A549 (cell line): Measurements from ENCODE around the gene PLEKHN1. TPM values are rescaled to one million over a fixed set of nuclear protein-coding genes. Genes with fewer than 3 reads are reported as not detected.

Experiments
- ATAC-seq, 2 experiments: fragments of 200-7000 bp in 1 of 2; fragments of >200 bp in 1 of 2; cut with Nextera tagmentation in 1 of 2; cut with Tn5 transposase in 1 of 2; 3 replicates each; pipeline versions ENCODE4 v1.8.0 to v1.9.1; 2018 to 2020; ENCODE audit warnings: mild to moderate bottlenecking in 1 of 2, moderate library complexity in 1 of 2
- CTCF ChIA-PET: fragments of 300-600 bp; sonication (Branson Sonifier 250); formaldehyde crosslinking; extraction: SDS; loops from one replicate; lab custom pipeline; 2021; ENCODE audit warnings: antibody characterized with exemption, inconsistent platforms; lab: Yijun Ruan, JAX
- POLR2A ChIA-PET: fragments of 350-600 bp; formaldehyde crosslinking; extraction: SDS; loops from one replicate; lab custom pipeline; 2021; ENCODE audit warnings: antibody characterized with exemption, inconsistent platforms; lab: Yijun Ruan, JAX
- DNase-seq, 2 experiments: peaks; one replicate each; pipeline versions ENCODE4 v3.0.0 to v3.0.0-alpha.2; 2011 to 2016; ENCODE audit warnings: low read depth in 1 of 2, low spot score in 1 of 2
- FAIRE-seq: peaks from 2 replicates; lab custom pipeline; 2011; peaks lifted over from hg19 to GRCh38; lab: Jason Lieb, UNC
- H3K27ac ChIP-seq, 2 experiments: fragments of >200 bp; sonication (Bioruptor Twin); formaldehyde crosslinking; 3 replicates each; pipeline ENCODE4 v1.5.1; 2016 to 2017
- H3K4me1 ChIP-seq: fragments of >200 bp; sonication (Bioruptor Twin); formaldehyde crosslinking; 3 replicates; pipeline ENCODE4 v1.6.1; 2016
- H3K4me2 ChIP-seq: fragments of >200 bp; sonication (Bioruptor Twin); formaldehyde crosslinking; 3 replicates; pipeline ENCODE4 v1.6.1; 2016
- H3K4me3 ChIP-seq: fragments of >200 bp; sonication (Bioruptor Twin); formaldehyde crosslinking; 3 replicates; pipeline ENCODE4 v1.5.1; 2016
- H3K9me3 ChIP-seq: fragments of >200 bp; sonication (Bioruptor Twin); formaldehyde crosslinking; 3 replicates; pipeline ENCODE4 v1.6.1; 2016
- ATOH8 ChIP-seq: fragments of 250-450 bp; sonication (Bioruptor Pico); IDR thresholded peaks from 2 replicates; pipeline ENCODE4 v1.5.0; 2020; ENCODE audit warnings: low read depth, mild to moderate bottlenecking, moderate library complexity
- CHD4 ChIP-seq: fragments of 200-600 bp; sonication (generic); IDR thresholded peaks from 2 replicates; pipeline ENCODE4 v1.6.1; 2016; ENCODE audit warnings: antibody characterized with exemption, mild to moderate bottlenecking, borderline replicate concordance
- CTCF ChIP-seq: fragments of >200 bp; sonication (Bioruptor Twin); formaldehyde crosslinking; IDR thresholded peaks from 3 replicates; pipeline ENCODE4 v1.5.1; 2016
- E2F6 ChIP-seq: IDR thresholded peaks from 2 replicates; pipeline ENCODE4 v1.6.1; 2012; ENCODE audit warnings: low read depth, borderline replicate concordance
- ESRRA ChIP-seq: fragments of 150-350 bp; IDR thresholded peaks from 2 replicates; pipeline ENCODE4 v1.6.1; 2014; ENCODE audit warnings: mild to moderate bottlenecking, low read length, borderline replicate concordance
- HOXA7 ChIP-seq: fragments of 250-450 bp; sonication (Bioruptor Pico); IDR thresholded peaks from 2 replicates; pipeline ENCODE4 v1.5.0; 2020; ENCODE audit warnings: mild to moderate bottlenecking, moderate library complexity
- JUN ChIP-seq, 2 experiments: fragments of >200 bp; sonication (Bioruptor Twin); formaldehyde crosslinking; IDR thresholded peaks; 2 replicates in 1 of 2; 3 replicates in 1 of 2; pipeline ENCODE4 v1.6.1; 2016 to 2017
- KDM5A ChIP-seq: fragments of 200-600 bp; sonication (generic); IDR thresholded peaks from 2 replicates; pipeline ENCODE4 v1.6.1; 2016; ENCODE audit warnings: antibody characterized with exemption, mild to moderate bottlenecking
- MAFK ChIP-seq: fragments of 450-650 bp; IDR thresholded peaks from 2 replicates; pipeline ENCODE4 v1.6.1; 2014; ENCODE audit not compliant: partially characterized antibody
- MAX ChIP-seq: IDR thresholded peaks from 2 replicates; pipeline ENCODE4 v1.6.1; 2012
- POLR2A ChIP-seq: IDR thresholded peaks from 2 replicates; pipeline ENCODE4 v1.6.1; 2012; ENCODE audit warnings: mild to moderate bottlenecking, low read length
- RARB ChIP-seq: fragments of 250-450 bp; sonication (Bioruptor Pico); IDR thresholded peaks from 2 replicates; pipeline ENCODE4 v1.8.0; 2021; ENCODE audit warnings: mild to moderate bottlenecking, moderate library complexity
- RFX5 ChIP-seq: fragments of 450-650 bp; IDR thresholded peaks from 2 replicates; pipeline ENCODE4 v1.7.1; 2014; ENCODE audit warnings: antibody characterized with exemption, mild to moderate bottlenecking, moderate library complexity
- ZFP36 ChIP-seq: fragments of 450-650 bp; IDR thresholded peaks from 2 replicates; pipeline ENCODE4 v1.6.1; 2014; ENCODE audit warnings: borderline replicate concordance; ENCODE audit not compliant: partially characterized antibody
- ZNF302 ChIP-seq: fragments of 250-450 bp; sonication (Bioruptor Pico); IDR thresholded peaks from 2 replicates; pipeline ENCODE4 v1.9.0; 2021; ENCODE audit warnings: inconsistent platforms, mild to moderate bottlenecking, moderate library complexity
- whole genome bisulfite sequencing: methylation state at CpG from one replicate; pipeline ENCODE4 v1.1.6; 2017; ENCODE audit errors: missing lambda C conversion rate; 5-methylcytosine and 5-hydroxymethylcytosine counted together
- polyA plus RNA-seq, 4 experiments: library from polyadenylated mRNA; depleted of rRNA in 3 of 4; stranded (reverse); fragments of >200 nt; fragmentation: RNase III in 1 of 4; extraction: RNeasy Plus Mini Kit Qiagen cat#74134 plus additional on column Dnase treatment in 1 of 4; gene quantifications; 2 replicates in 3 of 4; 3 replicates in 1 of 4; pipeline ENCODE4 v1.2.3, GENCODE V29; 2011 to 2017

Gene PLEKHN1
- polyA plus RNA-seq, 2 of the 4 experiments (the other 2 are of a cell fraction) = 0.75 to 3.2 TPM

GRCh38 chr1:959731-960362, 6.4 kb upstream of the PLEKHN1 start:
- H3K4me1 ChIP-seq = peaks cover 13% of the 10 kb centered on the region; the same call in 2 of the 3 replicates
- ChIA-PET POLR2A (interaction anchor here (1.2 to 1.4 kb wide), 2 partner anchors 15 to 16 kb away, joined by 3 to 4 read pairs; no protein-coding TSS in a partner anchor), CTCF (interaction anchor here (0.6 to 1.4 kb wide), 3 partner anchors 11 to 56 kb away, joined by 3 to 4 read pairs (median 3); no protein-coding TSS in a partner anchor)

DNA sequence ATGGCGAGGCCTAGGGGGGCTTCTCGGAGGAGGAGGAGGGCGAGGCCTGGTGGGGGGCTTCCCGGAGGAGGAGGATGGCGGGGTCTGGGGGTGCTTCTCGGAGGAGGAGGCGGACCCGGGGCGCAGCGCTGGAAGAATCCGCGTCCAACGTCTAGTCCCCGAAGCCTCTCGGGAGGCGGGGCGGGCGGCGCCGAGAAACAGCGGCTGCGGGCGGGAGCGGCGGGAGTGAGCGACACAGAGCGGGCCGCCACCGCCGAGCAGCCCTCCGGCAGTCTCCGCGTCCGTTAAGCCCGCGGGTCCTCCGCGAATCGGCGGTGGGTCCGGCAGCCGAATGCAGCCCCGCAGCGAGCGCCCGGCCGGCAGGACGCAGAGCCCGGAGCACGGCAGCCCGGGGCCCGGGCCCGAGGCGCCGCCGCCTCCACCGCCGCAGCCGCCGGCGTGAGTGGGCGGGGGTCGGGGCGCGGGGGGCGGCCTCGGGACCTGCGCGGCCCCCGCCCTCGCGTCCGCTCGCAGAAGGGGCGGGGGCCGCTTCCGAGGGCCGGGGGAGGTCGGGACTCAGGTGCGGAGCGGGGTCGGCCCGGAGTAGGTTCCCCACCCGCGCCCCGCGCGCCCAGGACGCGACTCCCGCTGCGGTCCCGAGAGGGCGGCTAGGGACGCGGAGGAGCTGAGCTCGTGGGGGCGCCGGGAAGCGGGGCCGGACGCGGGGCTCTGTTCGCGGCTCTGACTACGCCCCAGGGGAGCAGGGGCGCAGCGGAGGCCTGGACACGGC, 5.7 kb upstream of the PLEKHN1 start, which contains the start of gene KLHL17:
TSS of gene KLHL17 (plus strand) at position 222 of the 769 bp plus-strand sequence. CDS start at position 332, 110 bp downstream.
- ATAC-seq (peak; percentile 72 to 81), DNase-seq (peak in 1 of 2 experiments; percentile 62), FAIRE-seq (no peak)
- peak within 1 kb of the TSS; percentile 84 for H3K4me3 ChIP-seq
- TF ChIP-seq ZFP36 (peak; percentile 98), HOXA7 (CRISPR knock-in tag) (no peak), MAX (0 out of 2 replicates have a peak, but pooled peaks have one; percentile 21), JUN (IDR thresholded peaks at IDR 0.05) (peak in 1 of 2 experiments; percentile 37; a peak in 1 of 5 replicates), KDM5A (no peak), POLR2A (peak; percentile 35; the same call in 1 of the 2 replicates)
- H3K4me1 ChIP-seq = peaks cover 13% of the 10 kb centered on the region
- no CpG with 5 or more reads among the region's 109 CpGs for WGBS
- peak within 1 kb of the TSS; percentile 82 for H3K4me2 ChIP-seq
- ChIA-PET POLR2A (no interaction called here), CTCF (interaction anchor here (0.8 kb wide), 1 partner anchor 19 kb away, joined by 3 read pairs; no protein-coding TSS in a partner anchor)
- H3K9me3 ChIP-seq = no peaks in the 10 kb centered on the region
- peak within 1 kb of the TSS; percentile 89 to 93 for H3K27ac ChIP-seq

More at GRCh38 chr1:959731-960362, 6.4 kb upstream of the PLEKHN1 start:
- DNase-seq (no peak), FAIRE-seq (no peak), ATAC-seq (peak; percentile 56 to 59)
- Histone ChIP-seq H3K4me3 (peak overlapping the region; percentile 84), H3K4me2 (peak overlapping the region; percentile 82), H3K27ac (peak overlapping the region; percentile 89 to 93), H3K9me3 (no peaks in the 10 kb centered on the region)
- TF ChIP-seq RARB (CRISPR knock-in tag) (no peak), MAX (0 out of 2 replicates have a peak, but pooled peaks have one; percentile 0), ESRRA (no peak), JUN (IDR thresholded peaks at IDR 0.05) (no peak)
- WGBS = 41% methylated on average over 16 of the region's 57 CpGs

- no peaks in the 10 kb centered on the region for H3K9me3 ChIP-seq
- no peak for TF ChIP-seq RFX5
- no peak for TF ChIP-seq ZNF302 (CRISPR knock-in tag)
- no peak for TF ChIP-seq E2F6
- TF ChIP-seq, all 56 proteins: peak for 0
- H3K27ac ChIP-seq = peak overlapping the region; percentile 89 to 93
- peak overlapping the region; percentile 84 for H3K4me3 ChIP-seq
- H3K4me2 ChIP-seq = peak overlapping the region; percentile 82
- DNase-seq = no peak
- peaks cover 20% of the 10 kb centered on the region for H3K4me1 ChIP-seq
- ATAC-seq = no peak
- FAIRE-seq = no peak
- CTCF ChIA-PET = interaction anchor here (0.8 kb wide), 1 partner anchor 20 kb away, joined by 3 read pairs; no protein-coding TSS in a partner anchor
- POLR2A ChIA-PET = no interaction called here
- no CpG with 5 or more reads among the region's 56 CpGs for WGBS
Measured at GRCh38 chr1:961132-961669, 5.1 kb upstream of the PLEKHN1 start.

DNA sequence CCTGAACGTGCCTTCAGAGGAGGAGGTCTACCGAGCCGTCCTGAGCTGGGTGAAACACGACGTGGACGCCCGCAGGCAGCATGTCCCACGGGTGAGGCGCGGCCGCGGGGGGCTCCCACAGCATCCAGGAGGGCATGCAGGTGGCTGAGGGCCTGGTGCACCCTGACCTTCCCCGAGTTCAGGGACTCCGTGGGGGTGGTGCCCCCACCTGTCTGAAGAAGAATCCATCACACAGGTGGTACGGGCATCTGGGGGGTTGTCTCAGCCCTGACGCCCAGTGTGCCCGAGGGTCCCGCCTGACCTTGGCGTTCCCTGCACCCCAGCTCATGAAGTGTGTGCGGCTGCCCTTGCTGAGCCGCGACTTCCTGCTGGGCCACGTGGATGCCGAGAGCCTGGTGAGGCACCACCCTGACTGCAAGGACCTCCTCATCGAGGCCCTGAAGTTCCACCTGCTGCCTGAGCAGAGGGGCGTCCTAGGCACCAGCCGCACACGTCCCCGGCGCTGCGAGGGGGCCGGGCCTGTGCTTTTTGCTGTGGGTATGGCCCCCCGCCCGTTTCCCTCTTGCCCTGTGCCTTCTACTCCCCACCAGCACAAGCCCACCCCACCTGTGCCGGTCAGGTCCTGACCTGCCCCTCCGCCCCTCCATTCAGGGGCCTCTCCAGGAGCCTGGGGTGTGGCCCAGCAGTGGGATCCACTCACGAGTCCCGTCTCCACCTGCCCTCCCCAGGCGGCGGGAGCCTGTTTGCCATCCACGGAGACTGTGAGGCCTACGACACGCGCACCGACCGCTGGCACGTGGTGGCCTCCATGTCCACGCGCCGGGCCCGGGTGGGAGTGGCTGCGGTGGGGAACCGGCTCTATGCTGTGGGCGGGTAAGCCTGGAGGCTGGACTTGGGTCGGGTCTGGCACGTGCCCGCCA, 3.6 kb upstream of the PLEKHN1 start:
- ATAC-seq (no peak), FAIRE-seq (no peak), DNase-seq (no peak)
- Histone ChIP-seq H3K27ac (no peak overlapping the region), H3K4me3 (no peak overlapping the region), H3K9me3 (no peaks in the 10 kb centered on the region), H3K4me2 (no peak overlapping the region), H3K4me1 (peaks cover 22% of the 10 kb centered on the region)
- TF ChIP-seq ATOH8 (CRISPR knock-in tag) (no peak), POLR2A (no peak), MAFK (no peak), CTCF (no peak), CHD4 (no peak), ESRRA (no peak)
- ChIA-PET CTCF (no interaction called here), POLR2A (no interaction called here)
- WGBS = 95% methylated on average over 20 of the region's 57 CpGs
